Urinary bladder (tissue), 4 donors: ENCODE results near the gene GPR137. TPM values are rescaled to one million over a fixed set of nuclear protein-coding genes. Genes with fewer than 3 reads are reported as not detected.

Source experiments
- DNase-seq: peaks from one replicate; pipeline ENCODE4 v3.0.0-alpha.2; 2015; ENCODE audit errors: extremely low spot score
- H3K27ac ChIP-seq: one replicate; pipeline ENCODE4 v1.5.1; 2013; ENCODE audit warnings: low read depth, mild to moderate bottlenecking, moderate library complexity
- H3K36me3 ChIP-seq: one replicate; pipeline ENCODE4 v1.6.1; 2013; ENCODE audit warnings: mild to moderate bottlenecking, moderate library complexity; ENCODE audit not compliant: insufficient read depth
- H3K4me1 ChIP-seq: one replicate; pipeline ENCODE4 v1.6.1; 2013; ENCODE audit warnings: mild to moderate bottlenecking, moderate library complexity; ENCODE audit not compliant: insufficient read depth
- H3K4me3 ChIP-seq: one replicate; pipeline ENCODE4 v1.5.1; 2013; ENCODE audit warnings: low read depth, low read length
- WGBS: extraction: QIAGEN DNeasy Blood & Tissue Kit; methylation state at CpG from one replicate; pipeline ENCODE4 v1.1.7; 2013; 5-methylcytosine and 5-hydroxymethylcytosine counted together
- polyA plus RNA-seq: library from polyadenylated mRNA; stranded (reverse); fragments of 200-250 nt; gene quantifications from one replicate; pipeline ENCODE4 v1.2.3, GENCODE V29; 2013
- total RNA-seq: library from RNA; depleted of rRNA; stranded (reverse); fragments of >200 nt; gene quantifications from one replicate; pipeline ENCODE4 v1.2.3, GENCODE V29; 2014
- donor health status: healthy with polysubstance abuse.
- donor health status: healthy.

Gene GPR137
- total and polyA plus RNA-seq, 2 donors, result 4.7 to 48.3 TPM

GRCh38 chr11:64291262-64291751 is 5.7 kb downstream of the GPR137 start, which contains the start of gene KCNK4:
KCNK4 (plus strand) TSS chr11:64291302; CDS start chr11:64293019, 1,717 bp downstream.
- Histone ChIP-seq H3K36me3 (no peaks in the 10 kb centered on the region), H3K4me3 (peak within 1 kb of the TSS; percentile 35), H3K4me1 (peaks cover 3% of the 10 kb centered on the region), H3K27ac (no peak within 1 kb of the TSS)
- WGBS, result 3% methylated on average over 45 of the region's 45 CpGs
- DNase-seq, result no peak

GRCh38 chr11:64291752-64292459 is 6.3 kb downstream of the GPR137 start:
- under 1% methylated on average over 96 of the region's 96 CpGs for WGBS
- no peak for DNase-seq
- H3K27ac ChIP-seq, result no peak overlapping the region

GRCh38 chr11:64292460-64293254 is 7.0 kb downstream of the GPR137 start:
- Histone ChIP-seq H3K27ac (no peak overlapping the region), H3K4me1 (peaks cover 3% of the 10 kb centered on the region), H3K4me3 (peak overlapping the region; percentile 35), H3K36me3 (no peaks in the 10 kb centered on the region)
- WGBS, result 32% methylated on average over 42 of the region's 42 CpGs
- DNase-seq, result no peak

More at GRCh38 chr11:64291752-64292459, 6.3 kb downstream of the GPR137 start:
- peaks cover 3% of the 10 kb centered on the region for H3K4me1 ChIP-seq
- no peaks in the 10 kb centered on the region for H3K36me3 ChIP-seq
- H3K4me3 ChIP-seq, result peak overlapping the region; percentile 35

- peaks cover 6% of the 10 kb centered on the region for H3K4me1 ChIP-seq
- no peaks in the 10 kb centered on the region for H3K36me3 ChIP-seq
- H3K27ac ChIP-seq, result no peak overlapping the region
- 49% methylated on average over 3 of the region's 3 CpGs for whole genome bisulfite sequencing
- no peak overlapping the region for H3K4me3 ChIP-seq
- no peak for DNase-seq
Measured at GRCh38 chr11:64294774-64295173, 9.1 kb downstream of the GPR137 start.

- Histone ChIP-seq H3K4me1 (peaks cover 6% of the 10 kb centered on the region), H3K4me3 (no peak overlapping the region), H3K27ac (no peak overlapping the region), H3K36me3 (no peaks in the 10 kb centered on the region)
- WGBS, result 88% methylated on average over 4 of the region's 4 CpGs
- no peak for DNase-seq
Measured at GRCh38 chr11:64295760-64296159, 10.1 kb downstream of the GPR137 start.

- no peak overlapping the region for H3K27ac ChIP-seq
- H3K4me3 ChIP-seq, result no peak overlapping the region
- H3K36me3 ChIP-seq, result no peaks in the 10 kb centered on the region
- H3K4me1 ChIP-seq, result peaks cover 6% of the 10 kb centered on the region
- no peak for DNase-seq
- 38% methylated on average over 1 of the region's 1 CpG for WGBS
Measured at GRCh38 chr11:64296236-64296635, 10.6 kb downstream of the GPR137 start.

- no peak overlapping the region for H3K27ac ChIP-seq
- H3K4me1 ChIP-seq, result peaks cover 5% of the 10 kb centered on the region
- no peaks in the 10 kb centered on the region for H3K36me3 ChIP-seq
- WGBS, result 16% methylated on average over 34 of the region's 34 CpGs
- H3K4me3 ChIP-seq, result no peak overlapping the region
- no peak for DNase-seq
Measured at GRCh38 chr11:64296830-64297698, 11.4 kb downstream of the GPR137 start.

- no peak overlapping the region for H3K4me3 ChIP-seq
- H3K36me3 ChIP-seq, result no peaks in the 10 kb centered on the region
- peaks cover 3% of the 10 kb centered on the region for H3K4me1 ChIP-seq
- no peak for DNase-seq
- H3K27ac ChIP-seq, result no peak overlapping the region
- WGBS, result 49% methylated on average over 18 of the region's 18 CpGs
Measured at GRCh38 chr11:64297699-64298358, 12.2 kb downstream of the GPR137 start.

GRCh38 chr11:64298966-64299846 is 13.6 kb downstream of the GPR137 start:
- no peak overlapping the region for H3K27ac ChIP-seq
- peak overlapping the region; percentile 24 for H3K4me3 ChIP-seq
- 4% methylated on average over 60 of the region's 60 CpGs for WGBS
- H3K4me1 ChIP-seq, result peaks cover 3% of the 10 kb centered on the region
- DNase-seq, result no peak
- no peaks in the 10 kb centered on the region for H3K36me3 ChIP-seq

GRCh38 chr11:64299847-64300648 is 14.4 kb downstream of the GPR137 start, which contains the start of gene CATSPERZ:
CATSPERZ (plus strand) TSS chr11:64300358; CDS start chr11:64300411, 53 bp downstream.
- WGBS, result 17% methylated on average over 54 of the region's 54 CpGs
- Histone ChIP-seq H3K4me3 (peak within 1 kb of the TSS; percentile 24), H3K4me1 (peaks cover 3% of the 10 kb centered on the region), H3K36me3 (no peaks in the 10 kb centered on the region), H3K27ac (no peak within 1 kb of the TSS)
- DNase-seq, result no peak

- peaks cover 3% of the 10 kb centered on the region for H3K4me1 ChIP-seq
- 81% methylated on average over 13 of the region's 13 CpGs for WGBS
- H3K27ac ChIP-seq, result no peak overlapping the region
Measured at GRCh38 chr11:64303109-64304031, 17.7 kb downstream of the GPR137 start.

More at GRCh38 chr11:64303109-64304031, 17.7 kb downstream of the GPR137 start:
- DNase-seq, result no peak
- Histone ChIP-seq H3K36me3 (no peaks in the 10 kb centered on the region), H3K4me3 (no peak overlapping the region)
